ENCODE results near the gene GLYATL1. TPM values are rescaled to one million over a fixed set of nuclear protein-coding genes. Genes with fewer than 3 reads are reported as not detected.

GLYATL1 gene
- total RNA-seq, 1 donor from 2014 or later = 0.42 TPM

DNA sequence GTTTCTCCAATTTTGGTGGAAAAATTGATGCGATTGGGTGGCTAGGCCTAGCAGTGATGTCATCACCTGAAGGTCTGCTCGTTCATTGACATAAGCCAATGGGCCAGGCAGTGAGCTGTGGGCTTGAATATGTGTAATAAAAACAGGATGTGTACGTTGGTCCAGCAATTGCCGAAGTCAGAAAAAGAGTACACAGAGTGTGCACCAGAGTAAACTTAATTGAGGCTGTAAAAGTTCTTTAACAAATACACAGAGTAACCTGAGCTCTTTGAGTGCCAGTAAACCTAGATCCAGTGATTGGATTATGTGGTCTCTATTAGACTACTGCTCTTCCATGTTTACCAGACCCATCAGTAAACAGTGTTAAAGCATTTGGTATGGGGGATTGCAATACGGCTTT lies 13.0 kb upstream of the GLYATL1 start:
- Mint-ChIP-seq H3K27me3 (ENCODE audit: unreplicated experiment) (no peaks in the 10 kb centered on the region), H3K9me3 (ENCODE audit: unreplicated experiment) (no peaks in the 10 kb centered on the region), H3K36me3 (ENCODE audit: unreplicated experiment) (no peaks in the 10 kb centered on the region), H3K4me3 (ENCODE audit: unreplicated experiment) (no peak overlapping the region), H3K4me1 (ENCODE audit: low read depth, unreplicated experiment) (peaks cover 5% of the 10 kb centered on the region), H3K27ac (ENCODE audit: unreplicated experiment) (no peak overlapping the region)
- no peak for DNase-seq
- TF ChIP-seq, protein P1, sequence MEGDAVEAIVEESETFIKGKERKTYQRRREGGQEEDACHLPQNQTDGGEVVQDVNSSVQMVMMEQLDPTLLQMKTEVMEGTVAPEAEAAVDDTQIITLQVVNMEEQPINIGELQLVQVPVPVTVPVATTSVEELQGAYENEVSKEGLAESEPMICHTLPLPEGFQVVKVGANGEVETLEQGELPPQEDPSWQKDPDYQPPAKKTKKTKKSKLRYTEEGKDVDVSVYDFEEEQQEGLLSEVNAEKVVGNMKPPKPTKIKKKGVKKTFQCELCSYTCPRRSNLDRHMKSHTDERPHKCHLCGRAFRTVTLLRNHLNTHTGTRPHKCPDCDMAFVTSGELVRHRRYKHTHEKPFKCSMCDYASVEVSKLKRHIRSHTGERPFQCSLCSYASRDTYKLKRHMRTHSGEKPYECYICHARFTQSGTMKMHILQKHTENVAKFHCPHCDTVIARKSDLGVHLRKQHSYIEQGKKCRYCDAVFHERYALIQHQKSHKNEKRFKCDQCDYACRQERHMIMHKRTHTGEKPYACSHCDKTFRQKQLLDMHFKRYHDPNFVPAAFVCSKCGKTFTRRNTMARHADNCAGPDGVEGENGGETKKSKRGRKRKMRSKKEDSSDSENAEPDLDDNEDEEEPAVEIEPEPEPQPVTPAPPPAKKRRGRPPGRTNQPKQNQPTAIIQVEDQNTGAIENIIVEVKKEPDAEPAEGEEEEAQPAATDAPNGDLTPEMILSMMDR (IDR thresholded peaks at IDR 0.05; ENCODE audit: partially characterized antibody, unreplicated experiment) = no peak

DNA sequence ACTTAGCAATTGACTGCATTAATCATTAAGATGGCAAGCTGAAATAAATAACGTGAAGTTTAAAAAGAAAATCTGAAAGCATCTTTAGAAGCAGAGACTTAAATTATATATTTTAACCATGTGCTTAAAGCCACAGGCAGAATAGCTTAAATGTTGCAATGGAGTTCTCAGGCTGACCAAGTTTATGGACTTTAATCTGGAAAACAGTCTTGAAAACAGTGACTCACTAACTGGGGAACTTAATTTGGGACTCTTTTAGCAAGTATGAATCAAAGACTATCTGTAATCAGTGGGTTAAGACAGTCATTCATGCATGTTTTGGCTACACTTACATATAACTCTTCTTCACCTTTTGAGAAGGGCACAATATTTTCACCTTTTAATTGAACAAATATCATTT lies 12.6 kb upstream of the GLYATL1 start:
- no peaks in the 10 kb centered on the region for H3K27me3 Mint-ChIP-seq (ENCODE audit: unreplicated experiment)

DNA sequence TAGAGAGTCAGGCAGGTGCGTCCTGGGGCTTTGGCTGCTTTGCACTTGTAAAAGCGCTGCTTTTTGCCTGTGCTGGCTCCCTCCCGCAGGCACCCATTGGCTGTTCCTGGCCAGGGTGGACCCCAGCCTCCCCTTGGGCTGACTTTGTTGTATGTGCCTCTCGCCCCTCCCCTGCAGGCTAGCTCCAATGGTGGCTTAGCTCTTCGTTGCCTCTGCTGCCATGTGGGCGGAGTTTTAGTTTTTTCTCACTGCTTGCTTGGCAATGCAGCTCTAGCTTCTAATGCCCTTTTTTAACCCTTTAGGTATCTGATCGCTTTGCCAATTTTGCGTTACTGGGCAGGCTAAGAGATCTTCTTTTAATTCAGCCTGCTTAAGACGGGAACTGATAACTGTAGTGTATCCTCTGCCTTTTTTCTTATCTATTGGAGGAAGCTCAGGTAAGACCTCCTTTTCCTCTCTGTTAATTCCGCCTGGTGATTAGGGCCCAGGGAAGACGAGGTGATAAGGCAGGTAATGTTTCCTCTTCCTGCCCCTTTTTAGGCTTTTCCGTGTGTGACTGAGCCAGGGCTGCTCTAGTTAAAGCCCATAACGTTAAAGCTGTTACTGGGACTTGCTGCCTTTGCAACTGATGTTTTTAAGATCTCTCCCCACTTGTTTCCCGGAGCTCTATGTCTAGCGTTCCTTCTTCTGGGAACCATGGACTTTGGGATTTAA lies 11.7 kb upstream of the GLYATL1 start:
- H3K27ac Mint-ChIP-seq (ENCODE audit: unreplicated experiment) = no peak overlapping the region
- no peaks in the 10 kb centered on the region for H3K36me3 Mint-ChIP-seq (ENCODE audit: unreplicated experiment)
- H3K9me3 Mint-ChIP-seq (ENCODE audit: unreplicated experiment) = no peaks in the 10 kb centered on the region
- TF ChIP-seq, protein P1 (IDR thresholded peaks at IDR 0.05; ENCODE audit: partially characterized antibody, unreplicated experiment) = no peak
- no peaks in the 10 kb centered on the region for H3K27me3 Mint-ChIP-seq (ENCODE audit: unreplicated experiment)
- peak overlapping the region; percentile 77 for H3K4me3 Mint-ChIP-seq (ENCODE audit: unreplicated experiment)
- DNase-seq = peak; percentile 76
- peaks cover 5% of the 10 kb centered on the region for H3K4me1 Mint-ChIP-seq (ENCODE audit: low read depth, unreplicated experiment)

More for the DNA sequence above, 12.6 kb upstream of the GLYATL1 start:
- no peak overlapping the region for H3K27ac Mint-ChIP-seq (ENCODE audit: unreplicated experiment)
- H3K36me3 Mint-ChIP-seq (ENCODE audit: unreplicated experiment) = no peaks in the 10 kb centered on the region
- H3K9me3 Mint-ChIP-seq (ENCODE audit: unreplicated experiment) = no peaks in the 10 kb centered on the region
- TF ChIP-seq, protein P1 (IDR thresholded peaks at IDR 0.05; ENCODE audit: partially characterized antibody, unreplicated experiment) = no peak
- H3K4me1 Mint-ChIP-seq (ENCODE audit: low read depth, unreplicated experiment) = peaks cover 5% of the 10 kb centered on the region
- no peak overlapping the region for H3K4me3 Mint-ChIP-seq (ENCODE audit: unreplicated experiment)
- no peak for DNase-seq

DNA sequence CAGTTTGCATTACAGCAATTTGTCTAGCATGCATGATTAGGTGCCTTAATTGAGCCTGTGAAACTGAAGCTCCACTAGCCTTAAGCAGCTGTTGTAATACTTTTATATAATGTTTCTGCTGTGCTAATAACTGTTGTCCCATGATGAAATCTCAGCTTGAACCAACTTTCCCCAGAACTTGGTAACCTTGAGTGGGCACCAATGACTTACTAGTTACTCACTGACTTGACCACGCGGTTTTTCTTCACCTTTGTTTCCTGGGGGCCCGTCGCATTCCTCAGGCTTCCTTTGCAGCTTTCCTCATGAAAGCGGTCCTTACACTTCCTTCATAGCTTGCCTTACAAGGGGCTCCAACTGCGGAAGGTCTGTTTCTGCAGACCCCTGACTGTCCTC lies 11.2 kb upstream of the GLYATL1 start:
- no peaks in the 10 kb centered on the region for H3K9me3 Mint-ChIP-seq (ENCODE audit: unreplicated experiment)
- H3K27me3 Mint-ChIP-seq (ENCODE audit: unreplicated experiment) = no peaks in the 10 kb centered on the region
- peak overlapping the region; percentile 77 for H3K4me3 Mint-ChIP-seq (ENCODE audit: unreplicated experiment)
- TF ChIP-seq, protein P1 (IDR thresholded peaks at IDR 0.05; ENCODE audit: partially characterized antibody, unreplicated experiment) = no peak
- no peaks in the 10 kb centered on the region for H3K36me3 Mint-ChIP-seq (ENCODE audit: unreplicated experiment)
- peaks cover 5% of the 10 kb centered on the region for H3K4me1 Mint-ChIP-seq (ENCODE audit: low read depth, unreplicated experiment)
- H3K27ac Mint-ChIP-seq (ENCODE audit: unreplicated experiment) = no peak overlapping the region
- no peak for DNase-seq

DNA sequence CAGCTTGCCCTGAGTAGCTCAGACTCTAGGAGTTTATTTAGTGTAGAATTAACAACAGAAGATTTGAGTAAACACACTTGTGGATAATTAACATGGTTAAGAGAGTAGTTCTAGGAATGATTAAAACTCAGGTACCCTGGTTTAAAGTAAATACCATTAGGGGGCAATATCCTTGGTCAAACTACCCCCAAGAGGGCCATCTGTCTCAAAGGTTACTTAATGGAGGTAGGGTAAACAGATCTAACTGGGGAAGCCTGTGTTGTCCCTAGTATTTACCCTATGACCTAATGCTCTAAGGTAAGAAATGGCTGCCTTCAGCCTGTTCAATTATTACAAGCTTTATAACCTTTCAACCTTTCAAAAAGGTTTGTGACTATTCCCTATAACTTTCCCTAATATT lies 10.6 kb upstream of the GLYATL1 start:
- Mint-ChIP-seq H3K4me3 (ENCODE audit: unreplicated experiment) (no peak overlapping the region), H3K36me3 (ENCODE audit: unreplicated experiment) (no peaks in the 10 kb centered on the region), H3K9me3 (ENCODE audit: unreplicated experiment) (no peaks in the 10 kb centered on the region), H3K27ac (ENCODE audit: unreplicated experiment) (no peak overlapping the region), H3K27me3 (ENCODE audit: unreplicated experiment) (no peaks in the 10 kb centered on the region), H3K4me1 (ENCODE audit: low read depth, unreplicated experiment) (peaks cover 5% of the 10 kb centered on the region)
- TF ChIP-seq, protein P1 (IDR thresholded peaks at IDR 0.05; ENCODE audit: partially characterized antibody, unreplicated experiment) = no peak
- DNase-seq = no peak
